Loucy (cell line): Measurements from ENCODE around the gene AGPAT1.

Source experiments
- EZH2phosphoT487 ChIP-seq: fragments of 200-600 bp; IDR thresholded peaks from 2 replicates; pipeline ENCODE4 v1.6.1; 2018; ENCODE audit warnings: antibody characterized with exemption, mild to moderate bottlenecking, moderate library complexity, borderline replicate concordance
- TF ChIP-seq, protein P1 (sequence below): fragments of 200-600 bp; sonication (generic); conservative IDR thresholded peaks from 2 replicates; pipeline ENCODE4 v1.5.1; 2014; ENCODE audit warnings: mild to moderate bottlenecking, antibody characterized with exemption, low read length

DNA sequence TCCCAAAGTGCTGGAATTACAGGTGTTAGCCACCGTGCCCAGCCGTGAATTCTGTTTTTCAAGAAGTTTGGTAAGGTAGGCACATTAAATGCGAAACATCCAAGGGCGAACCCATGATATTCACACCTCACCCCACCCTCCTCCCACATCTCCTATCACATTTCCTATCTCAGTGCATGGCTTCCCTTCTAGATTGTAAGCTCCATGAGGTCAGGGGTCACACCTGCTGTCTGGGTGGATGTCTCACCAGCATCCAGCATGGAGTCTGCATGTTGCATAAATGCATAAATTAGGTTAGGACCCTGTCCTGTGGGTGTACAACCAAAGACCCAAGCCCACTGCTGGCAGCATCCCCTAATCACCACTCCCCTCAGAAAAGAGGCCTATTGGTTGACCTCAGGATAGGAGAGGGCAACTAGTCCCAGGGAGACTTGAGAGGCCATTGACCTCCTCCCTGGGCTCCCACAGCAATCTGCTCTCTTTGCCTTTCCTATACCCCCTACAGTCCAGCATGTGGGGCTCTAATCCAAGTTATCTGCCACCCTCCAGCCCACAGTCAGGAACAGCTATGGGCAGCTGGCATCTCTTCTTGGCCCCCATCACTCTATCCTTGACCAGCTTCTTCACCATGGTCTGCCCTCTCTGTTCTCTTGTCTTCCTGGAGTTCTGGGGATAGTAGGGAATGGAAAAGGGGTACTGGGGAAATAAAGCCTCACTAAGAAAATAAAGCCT is 28.3 kb downstream of the AGPAT1 start:
- TF ChIP-seq, protein P1, sequence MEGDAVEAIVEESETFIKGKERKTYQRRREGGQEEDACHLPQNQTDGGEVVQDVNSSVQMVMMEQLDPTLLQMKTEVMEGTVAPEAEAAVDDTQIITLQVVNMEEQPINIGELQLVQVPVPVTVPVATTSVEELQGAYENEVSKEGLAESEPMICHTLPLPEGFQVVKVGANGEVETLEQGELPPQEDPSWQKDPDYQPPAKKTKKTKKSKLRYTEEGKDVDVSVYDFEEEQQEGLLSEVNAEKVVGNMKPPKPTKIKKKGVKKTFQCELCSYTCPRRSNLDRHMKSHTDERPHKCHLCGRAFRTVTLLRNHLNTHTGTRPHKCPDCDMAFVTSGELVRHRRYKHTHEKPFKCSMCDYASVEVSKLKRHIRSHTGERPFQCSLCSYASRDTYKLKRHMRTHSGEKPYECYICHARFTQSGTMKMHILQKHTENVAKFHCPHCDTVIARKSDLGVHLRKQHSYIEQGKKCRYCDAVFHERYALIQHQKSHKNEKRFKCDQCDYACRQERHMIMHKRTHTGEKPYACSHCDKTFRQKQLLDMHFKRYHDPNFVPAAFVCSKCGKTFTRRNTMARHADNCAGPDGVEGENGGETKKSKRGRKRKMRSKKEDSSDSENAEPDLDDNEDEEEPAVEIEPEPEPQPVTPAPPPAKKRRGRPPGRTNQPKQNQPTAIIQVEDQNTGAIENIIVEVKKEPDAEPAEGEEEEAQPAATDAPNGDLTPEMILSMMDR = peak; percentile 27; the same call in 1 of the 2 replicates
- TF ChIP-seq EZH2phosphoT487 = no peak
